Neural progenitor cell (in vitro differentiated cells): Measurements from ENCODE around the gene CCDC61.

Experiments
- CTCF ChIP-seq: fragments of 200-600 bp; sonication (generic); IDR thresholded peaks from 2 replicates; pipeline ENCODE4 v1.5.1; 2017; ENCODE audit warnings: antibody characterized with exemption, mild to moderate bottlenecking
- EZH2 ChIP-seq: fragments of 200-600 bp; sonication (generic); IDR thresholded peaks from 2 replicates; pipeline ENCODE4 v1.6.1; 2017; ENCODE audit warnings: antibody characterized with exemption, mild to moderate bottlenecking, moderate library complexity

DNA sequence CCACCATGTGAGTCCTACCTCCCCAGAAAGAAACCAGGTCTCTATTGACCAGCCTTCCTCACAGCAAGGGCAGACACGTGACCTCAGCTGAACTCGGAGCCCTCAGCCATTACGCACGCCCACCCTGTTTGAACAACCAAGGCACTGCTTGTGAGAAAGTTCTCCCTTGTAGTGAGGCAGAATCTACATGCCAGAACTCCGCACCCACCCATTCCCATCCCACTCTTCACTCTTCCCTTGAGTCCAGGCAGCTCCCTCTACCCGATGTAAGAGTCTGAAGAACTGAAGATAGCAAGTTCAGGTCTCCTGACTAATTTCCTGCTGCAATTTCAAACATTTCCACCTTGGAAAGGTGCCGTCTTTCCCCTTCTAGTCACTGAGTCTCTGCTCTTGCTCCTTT is 28.0 kb upstream of the CCDC61 start:
- TF ChIP-seq CTCF (no peak), EZH2 (no peak)
